DMS53 (cell line): ENCODE data around the gene CC2D2A.
"Not testable (repeated sequence)": the region's sequence is repeated elsewhere in the genome, so short reads cannot be mapped to it uniquely, and the experiment has no call there.

ENCODE experiments used
- DNase-seq: peaks from one replicate; lab custom pipeline; 2025; lab: John Stamatoyannopoulos, UW

CC2D2A gene

GRCh38 chr4:15557786-15558550, 88.3 kb downstream of the CC2D2A start:
- no peak for DNase-seq

DNA sequence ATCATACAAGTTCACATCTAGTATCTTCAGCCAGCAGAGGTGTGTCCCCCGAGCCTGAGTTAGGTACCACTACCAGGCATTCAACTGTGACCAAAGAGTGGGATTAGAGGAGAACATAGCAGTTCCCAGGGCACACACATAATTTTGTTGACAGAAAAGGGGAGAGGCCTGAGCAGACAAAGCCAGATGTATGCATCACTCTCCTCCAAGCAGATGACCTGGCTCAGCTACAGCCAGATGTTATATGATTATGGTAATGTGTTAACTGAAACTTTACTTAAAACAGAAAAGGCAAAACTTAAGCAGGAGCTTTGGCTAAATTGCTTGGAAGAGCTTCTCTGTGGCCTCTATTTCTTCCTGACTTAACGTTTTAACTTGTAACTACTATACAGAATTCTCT, 88.9 kb downstream of the CC2D2A start:
- no peak for DNase-seq

- DNase-seq, result no peak
Observed at GRCh38 chr4:15562114-15562513, 92.4 kb downstream of the CC2D2A start.

- no peak for DNase-seq
Observed at GRCh38 chr4:15562623-15563022, 92.9 kb downstream of the CC2D2A start.

DNA sequence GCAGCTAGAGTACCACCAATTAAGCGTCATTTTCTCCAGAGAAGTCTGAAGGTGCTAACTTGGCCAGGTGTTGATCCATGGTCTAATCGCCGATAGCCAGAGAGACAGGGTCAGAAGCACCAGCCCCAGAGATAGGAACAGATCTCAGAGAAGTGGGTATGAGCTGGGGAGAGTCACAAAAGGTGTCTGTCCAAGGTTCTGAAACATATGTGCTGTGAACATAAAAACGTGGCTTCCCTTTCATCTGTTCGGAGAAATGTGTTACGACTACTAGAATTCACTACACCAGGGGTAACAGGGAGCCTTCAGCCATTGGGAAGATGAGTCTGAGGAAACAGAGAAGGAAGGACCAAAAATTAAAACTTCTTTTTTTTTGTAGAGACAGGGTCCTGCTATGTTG, 94.2 kb downstream of the CC2D2A start:
- no peak for DNase-seq

GRCh38 chr4:15568821-15569220, 99.1 kb downstream of the CC2D2A start:
- DNase-seq, result no peak

DNA sequence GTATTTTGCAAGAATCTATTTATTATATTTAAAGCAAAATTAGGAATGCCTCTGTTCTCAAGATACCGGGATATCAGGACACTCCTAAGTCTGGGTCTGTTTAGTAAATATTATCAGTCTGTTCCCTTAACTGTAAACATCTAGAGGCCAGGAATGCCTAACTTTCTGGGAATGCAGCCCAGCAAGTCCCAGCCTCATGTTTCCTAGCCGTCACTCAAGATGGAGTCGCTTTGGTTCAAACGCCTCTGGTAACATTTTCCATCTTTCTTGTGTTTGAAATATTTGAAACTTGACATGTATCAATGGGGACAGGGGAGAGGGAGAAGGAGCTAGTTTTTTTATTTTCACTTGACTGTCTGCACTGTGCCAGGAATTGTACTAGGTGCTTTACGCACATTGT, 100.1 kb downstream of the CC2D2A start:
- no peak for DNase-seq

GRCh38 chr4:15575966-15576365, 106.3 kb downstream of the CC2D2A start:
- DNase-seq, result no peak

DNA sequence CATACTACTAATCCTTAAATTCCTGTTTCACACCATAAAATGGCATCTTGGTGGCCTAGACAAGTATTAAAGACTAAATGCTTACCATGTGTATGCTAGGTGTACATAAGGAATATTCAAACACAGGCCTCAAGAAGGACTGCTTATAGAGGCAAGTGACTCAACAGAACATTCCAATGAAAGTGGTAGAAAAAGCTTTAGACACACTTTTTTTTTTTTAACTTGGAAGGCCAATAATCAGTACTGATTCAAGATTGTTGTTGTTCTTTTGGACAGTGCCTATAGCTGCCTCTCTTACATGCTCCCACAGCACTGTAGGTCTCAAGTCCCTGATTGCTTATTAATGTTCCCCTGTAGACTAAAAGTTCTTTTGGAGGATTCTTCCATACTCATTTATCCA, 107.8 kb downstream of the CC2D2A start:
- DNase-seq, result no peak

GRCh38 chr4:15584785-15585184, 115.1 kb downstream of the CC2D2A start:
- no peak for DNase-seq

DNA sequence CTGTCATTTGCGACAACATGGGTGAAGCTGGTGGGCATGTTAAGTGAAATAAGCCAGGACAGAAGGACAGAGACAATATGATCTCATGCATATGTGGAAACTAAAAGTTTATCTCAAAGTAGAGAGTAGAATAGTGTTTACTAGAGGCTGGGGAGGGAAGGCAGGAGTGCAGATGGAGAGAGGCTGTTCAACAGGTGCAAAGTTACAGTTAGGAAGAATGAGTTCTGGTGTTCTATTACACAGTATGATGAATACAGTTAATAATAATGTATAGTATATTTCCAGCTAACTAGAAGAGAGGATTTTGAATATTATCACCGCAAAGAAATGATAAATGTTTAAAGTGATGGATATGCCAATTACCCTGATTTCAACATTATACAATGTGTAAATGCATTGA, 115.6 kb downstream of the CC2D2A start:
- DNase-seq, result no peak

GRCh38 chr4:15586066-15586465, 116.4 kb downstream of the CC2D2A start:
- no peak for DNase-seq

DNA sequence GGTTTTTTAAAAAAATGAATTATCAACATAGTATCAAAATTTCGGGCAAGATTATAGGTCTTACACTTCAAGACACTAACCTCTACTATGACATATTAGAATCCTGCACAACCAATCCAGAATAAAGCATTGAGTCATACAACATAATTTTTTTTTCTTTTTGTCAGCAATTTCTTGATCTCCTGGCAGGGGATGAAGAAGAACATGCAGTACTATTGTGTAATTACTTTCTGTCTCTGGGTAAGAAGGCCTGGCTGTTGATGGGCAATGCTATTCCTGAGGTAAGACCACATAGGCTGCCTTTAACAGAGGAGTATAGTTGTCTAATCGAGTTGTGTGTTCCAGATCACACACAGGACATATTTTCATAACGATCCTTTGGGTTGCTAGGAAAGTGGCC, 118.0 kb downstream of the CC2D2A start:
- no peak for DNase-seq

DNA sequence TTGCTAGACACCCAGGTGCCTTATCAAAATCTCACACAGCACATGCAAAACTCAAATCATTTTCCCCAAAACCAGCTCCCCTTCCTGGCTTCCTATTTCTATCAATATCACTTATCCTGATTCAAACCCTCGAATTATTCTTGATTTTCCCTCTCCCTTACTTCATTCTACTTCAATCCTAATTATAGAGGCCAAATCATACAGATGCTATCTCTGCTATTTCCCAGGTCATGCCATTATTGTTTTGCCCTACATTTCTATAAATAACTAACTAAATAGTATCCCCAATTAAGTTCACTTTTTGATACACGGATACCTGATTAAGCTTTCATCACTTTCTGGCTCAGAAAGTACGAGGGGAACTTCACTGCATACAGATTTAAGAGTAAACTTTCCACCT, 123.1 kb downstream of the CC2D2A start:
- no peak for DNase-seq

GRCh38 chr4:15598644-15599043, 129.0 kb downstream of the CC2D2A start:
- DNase-seq, result no peak

- no peak for DNase-seq
Observed at GRCh38 chr4:15600176-15600575, 130.5 kb downstream of the CC2D2A start.

DNA sequence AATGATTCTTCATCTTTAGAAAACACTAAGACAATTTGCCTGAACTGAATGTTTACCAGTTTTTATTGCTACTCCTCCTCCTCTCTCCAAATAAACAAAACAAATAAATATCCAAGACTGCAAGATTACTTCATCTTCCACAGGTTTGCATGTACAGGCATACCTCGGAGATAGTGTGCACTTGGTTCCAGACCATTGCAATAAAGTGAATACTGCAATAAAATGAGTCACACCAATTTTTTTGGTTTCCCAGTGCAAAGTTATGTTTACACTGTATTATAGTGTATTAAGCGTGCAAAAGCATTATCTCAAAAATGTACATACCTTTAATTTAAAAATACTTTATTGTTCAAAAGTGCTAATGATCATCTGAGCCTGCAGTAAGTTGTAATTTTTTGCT, 132.2 kb downstream of the CC2D2A start:
- peak; percentile 30 for DNase-seq

GRCh38 chr4:15605537-15605936, 135.9 kb downstream of the CC2D2A start:
- no peak for DNase-seq

DNA sequence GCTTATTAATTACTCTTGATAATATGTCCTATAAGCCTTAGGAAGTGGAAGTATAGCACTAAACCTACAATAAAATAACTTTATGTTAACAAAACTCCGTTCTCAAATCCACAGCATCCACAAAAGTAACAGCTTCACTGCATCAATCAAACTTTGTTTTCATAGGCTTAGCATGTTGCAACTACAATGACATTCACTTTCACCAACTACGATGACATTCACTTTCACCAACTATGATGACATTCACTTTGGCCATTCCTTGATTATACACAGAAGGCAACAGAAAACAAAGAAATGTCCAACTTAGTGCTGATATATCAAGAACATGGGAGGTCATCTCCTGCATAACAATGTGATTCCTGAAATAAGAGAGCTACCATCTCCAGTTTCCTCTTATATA, 141.2 kb downstream of the CC2D2A start:
- no peak for DNase-seq

DNA sequence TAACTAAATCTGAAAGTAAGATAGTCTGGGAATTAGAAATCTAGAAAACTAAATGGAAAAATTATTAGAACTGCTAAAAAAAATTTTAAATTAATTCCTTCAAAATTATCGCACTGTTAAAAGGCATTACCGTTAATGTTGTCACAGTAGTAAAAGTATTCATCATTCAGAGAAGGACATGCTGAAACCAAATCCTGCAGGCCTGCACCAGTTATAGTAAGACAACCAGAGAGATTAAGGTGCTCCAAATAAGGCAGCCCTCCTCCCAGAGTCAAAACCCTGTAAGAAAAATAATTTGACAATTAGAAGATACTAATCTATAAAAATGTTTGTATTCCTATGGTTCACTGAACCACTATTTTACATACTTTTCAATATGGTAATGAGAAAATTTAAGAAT, 142.5 kb downstream of the CC2D2A start:
- DNase-seq, result no peak

DNA sequence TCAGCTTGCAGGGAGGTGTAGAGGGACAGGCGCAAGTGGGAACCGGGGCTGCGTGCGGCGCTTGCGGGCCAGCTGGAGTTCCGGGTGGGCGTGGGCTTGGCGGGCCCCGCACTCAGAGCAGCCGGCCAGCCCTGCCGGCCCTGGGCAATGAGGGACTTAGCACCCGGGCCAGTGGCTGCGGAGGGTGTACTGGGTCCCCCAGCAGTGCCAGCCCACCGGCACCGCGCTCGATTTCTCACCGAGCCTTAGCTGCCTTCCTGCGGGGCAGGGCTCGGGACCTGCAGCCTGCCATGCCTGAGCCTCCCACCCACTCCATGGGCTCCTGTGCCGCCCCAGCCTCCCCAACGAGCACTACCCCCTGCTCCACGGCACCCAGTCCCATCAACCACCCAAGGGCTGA, 145.2 kb downstream of the CC2D2A start:
- DNase-seq, result not testable (repeated sequence)

DNA sequence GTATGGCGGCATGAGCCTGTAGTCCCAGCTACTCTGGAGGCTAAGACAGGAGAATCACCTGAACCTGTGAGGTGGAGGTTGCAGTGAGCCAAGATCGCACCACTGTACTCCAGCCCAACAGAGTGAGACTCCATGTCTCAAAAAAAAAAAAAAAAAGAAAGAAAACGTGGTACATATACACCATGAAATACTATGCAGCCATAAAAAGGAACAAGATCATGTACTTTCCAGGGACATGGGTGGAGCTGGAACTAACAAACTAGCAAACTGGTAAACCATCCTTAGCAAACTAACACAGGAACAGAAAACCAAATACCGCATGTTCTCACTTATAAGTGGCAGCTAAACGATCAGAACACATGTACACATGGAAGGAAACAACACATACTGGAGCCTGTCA, 147.7 kb downstream of the CC2D2A start:
- not testable (repeated sequence) for DNase-seq

GRCh38 chr4:15636818-15637217, 167.1 kb downstream of the CC2D2A start:
- DNase-seq, result peak; percentile 83

- no peak for DNase-seq
Observed at GRCh38 chr4:15638418-15638817, 168.7 kb downstream of the CC2D2A start.
